Hematopoietic multipotent progenitor cell treated with erythropoietin and hydrocortisone succinate and interleukin-3 and kit ligand, for 6 days (in vitro differentiated cells): ENCODE data around the gene LGALSL.

Source experiments
- DNase-seq: peaks from one replicate; pipeline ENCODE4 v3.0.0-alpha.2; 2015

Gene LGALSL

GRCh38 chr2:64502860-64503259, 48.9 kb downstream of the LGALSL start:
- no peak for DNase-seq

- no peak for DNase-seq
Measured at GRCh38 chr2:64504774-64505720, 51.1 kb downstream of the LGALSL start.

- no peak for DNase-seq
Measured at GRCh38 chr2:64506686-64507085, 52.7 kb downstream of the LGALSL start.
